Colonic mucosa (tissue), 4 donors: ENCODE data around the gene KCNB1. TPM values are rescaled to one million over a fixed set of nuclear protein-coding genes. Genes with fewer than 3 reads are reported as not detected.
A peak's percentile ranks its signal among the peaks of the same experiment; 100 is the strongest.

Experiments used
- DNase-seq: peaks from one replicate; pipeline ENCODE4 v3.0.0-alpha.2; 2020
- H3K27ac ChIP-seq: fragments of 200-600 bp; one replicate; pipeline ENCODE4 v1.8.0; 2021
- H3K27me3 ChIP-seq: fragments of 200-600 bp; one replicate; pipeline ENCODE4 v1.8.0; 2021
- H3K36me3 ChIP-seq: fragments of 200-600 bp; one replicate; pipeline ENCODE4 v1.8.0; 2021
- H3K4me1 ChIP-seq: fragments of 200-600 bp; one replicate; pipeline ENCODE4 v1.8.0; 2021; ENCODE audit warnings: mild to moderate bottlenecking
- H3K4me3 ChIP-seq: fragments of 200-600 bp; one replicate; pipeline ENCODE4 v1.8.0; 2021
- H3K9ac ChIP-seq, 2 donors: one replicate each; pipeline ENCODE4 v1.7.0; 2013; ENCODE audit warnings: control low read depth in 2 of 2, low read depth in 2 of 2, low read length in 2 of 2
- H3K9me3 ChIP-seq: fragments of 200-600 bp; one replicate; pipeline ENCODE4 v1.8.0; 2021
- CTCF ChIP-seq: fragments of 200-600 bp; IDR thresholded peaks from one replicate; pipeline ENCODE4 v1.8.0; 2022; ENCODE audit warnings: antibody characterized with exemption, mild to moderate bottlenecking
- intact Hi-C: fragments of 100-400 bp; cut with DNase I; formaldehyde crosslinking; loops from one replicate; pipeline ENCODE4 v1.14.1; 2022
- total RNA-seq, 2 donors: library from RNA; stranded (reverse); fragmentation: NEBNext Ultra II Directional in 1 of 2; extraction: Animal tissue kit (Norgen Biotek cat#: 25700) in 1 of 2; gene quantifications; one replicate each; pipeline ENCODE4 v1.2.1, GENCODE V29; 2021
- donor health status: healthy.
- donor health status: DM: no; HTN: no; CAD: no.
- donor health status: DM: no; HTN: no; CAD: no.

KCNB1 gene
- total RNA-seq, 2 donors from 2014 or later = 0.37 to 1.9 TPM

GRCh38 chr20:49426395-49426794 is 56.1 kb downstream of the KCNB1 start:
- DNase-seq = no peak
- intact Hi-C loops = no loop called here
- Histone ChIP-seq H3K27ac (no peak overlapping the region), H3K4me3 (no peak overlapping the region), H3K9ac (no peak overlapping the region), H3K36me3 (no peaks in the 10 kb centered on the region), H3K9me3 (no peaks in the 10 kb centered on the region), H3K27me3 (no peaks in the 10 kb centered on the region), H3K4me1 (no peaks in the 10 kb centered on the region)
- TF ChIP-seq CTCF = no peak

- no peak for DNase-seq
- Histone ChIP-seq H3K36me3 (no peaks in the 10 kb centered on the region), H3K9ac (no peak overlapping the region), H3K27me3 (no peaks in the 10 kb centered on the region), H3K9me3 (no peaks in the 10 kb centered on the region), H3K4me1 (no peaks in the 10 kb centered on the region), H3K4me3 (no peak overlapping the region), H3K27ac (no peak overlapping the region)
- no peak for TF ChIP-seq CTCF
- intact Hi-C loops = no loop called here
Measured at GRCh38 chr20:49424536-49424935, 57.9 kb downstream of the KCNB1 start.

- Histone ChIP-seq H3K36me3 (no peaks in the 10 kb centered on the region), H3K4me3 (no peak overlapping the region), H3K9ac (no peak overlapping the region), H3K4me1 (no peaks in the 10 kb centered on the region), H3K9me3 (no peaks in the 10 kb centered on the region), H3K27me3 (no peaks in the 10 kb centered on the region), H3K27ac (no peak overlapping the region)
- TF ChIP-seq CTCF = no peak
- intact Hi-C loops = no loop called here
- no peak for DNase-seq
Measured at GRCh38 chr20:49422161-49422560, 60.3 kb downstream of the KCNB1 start.

GRCh38 chr20:49420811-49421295 is 61.6 kb downstream of the KCNB1 start:
- Histone ChIP-seq H3K27ac (peak overlapping the region; percentile 38), H3K36me3 (no peaks in the 10 kb centered on the region), H3K4me1 (no peaks in the 10 kb centered on the region), H3K4me3 (no peak overlapping the region), H3K9me3 (no peaks in the 10 kb centered on the region), H3K27me3 (no peaks in the 10 kb centered on the region), H3K9ac (no peak overlapping the region)
- intact Hi-C loops = no loop called here
- no peak for DNase-seq
- no peak for TF ChIP-seq CTCF

- Histone ChIP-seq H3K4me1 (no peaks in the 10 kb centered on the region), H3K27me3 (no peaks in the 10 kb centered on the region), H3K9me3 (no peaks in the 10 kb centered on the region), H3K27ac (peak overlapping the region; percentile 38), H3K36me3 (no peaks in the 10 kb centered on the region), H3K9ac (no peak overlapping the region), H3K4me3 (no peak overlapping the region)
- intact Hi-C loops = no loop called here
- DNase-seq = no peak
- TF ChIP-seq CTCF = no peak
Measured at GRCh38 chr20:49420292-49420691, 62.2 kb downstream of the KCNB1 start.
